ENCODE measurements around the gene C2orf74. TPM values are rescaled to one million over a fixed set of nuclear protein-coding genes. Genes with fewer than 3 reads are reported as not detected.
"Not testable (repeated sequence)": the region's sequence is repeated elsewhere in the genome, so short reads cannot be mapped to it uniquely, and the experiment has no call there.

The C2orf74 gene
- 10 to 100 TPM in 2 of 4 donors, 1 to 10 TPM in 2; 1.8 to 14.4 (median 9.4) TPM for total RNA-seq

DNA sequence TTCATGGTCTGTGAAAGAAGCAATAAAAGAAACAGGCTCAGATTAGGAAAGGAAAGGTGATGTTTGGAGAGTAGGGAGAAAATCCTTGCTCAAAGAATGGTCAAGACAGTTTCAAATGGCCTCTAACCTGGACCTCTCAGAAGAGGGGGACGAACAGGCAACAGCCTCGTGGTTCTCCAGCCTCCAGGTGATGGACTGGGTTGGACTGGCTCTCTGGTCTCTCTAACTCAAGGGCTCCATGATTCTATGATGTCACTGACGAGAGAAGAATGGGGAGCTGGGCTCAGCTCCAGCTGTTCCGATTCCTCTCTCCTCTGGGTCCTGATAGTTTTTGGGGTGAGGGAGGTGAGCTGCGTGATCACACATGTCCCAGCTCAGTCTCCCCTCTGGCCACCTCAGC, at the start of gene C2orf74:
TSS of gene C2orf74 (plus strand) at position 301 of the 400 bp plus-strand sequence. CDS start 327 bp downstream, outside the sequence.
- TF ChIP-seq EP300 (IDR thresholded peaks at IDR 0.05) (no peak), POLR2AphosphoS5 (IDR thresholded peaks at IDR 0.05) (no peak), POLR2A (IDR thresholded peaks at IDR 0.05) (no peak)
- TF ChIP-seq, protein P1, sequence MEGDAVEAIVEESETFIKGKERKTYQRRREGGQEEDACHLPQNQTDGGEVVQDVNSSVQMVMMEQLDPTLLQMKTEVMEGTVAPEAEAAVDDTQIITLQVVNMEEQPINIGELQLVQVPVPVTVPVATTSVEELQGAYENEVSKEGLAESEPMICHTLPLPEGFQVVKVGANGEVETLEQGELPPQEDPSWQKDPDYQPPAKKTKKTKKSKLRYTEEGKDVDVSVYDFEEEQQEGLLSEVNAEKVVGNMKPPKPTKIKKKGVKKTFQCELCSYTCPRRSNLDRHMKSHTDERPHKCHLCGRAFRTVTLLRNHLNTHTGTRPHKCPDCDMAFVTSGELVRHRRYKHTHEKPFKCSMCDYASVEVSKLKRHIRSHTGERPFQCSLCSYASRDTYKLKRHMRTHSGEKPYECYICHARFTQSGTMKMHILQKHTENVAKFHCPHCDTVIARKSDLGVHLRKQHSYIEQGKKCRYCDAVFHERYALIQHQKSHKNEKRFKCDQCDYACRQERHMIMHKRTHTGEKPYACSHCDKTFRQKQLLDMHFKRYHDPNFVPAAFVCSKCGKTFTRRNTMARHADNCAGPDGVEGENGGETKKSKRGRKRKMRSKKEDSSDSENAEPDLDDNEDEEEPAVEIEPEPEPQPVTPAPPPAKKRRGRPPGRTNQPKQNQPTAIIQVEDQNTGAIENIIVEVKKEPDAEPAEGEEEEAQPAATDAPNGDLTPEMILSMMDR (IDR thresholded peaks at IDR 0.05): no peak
- Histone ChIP-seq H3K36me3 (peaks cover 50% of the 10 kb centered on the region), H3K27me3 (no peaks in the 10 kb centered on the region), H3K27ac (no peak within 1 kb of the TSS), H3K4me1 (no peaks in the 10 kb centered on the region), H3K4me3 (no peak within 1 kb of the TSS), H3K9me3 (no peaks in the 10 kb centered on the region)
- WGBS: 90% methylated on average over 5 of the region's 5 CpGs
- DNase-seq (ENCODE audit: low spot score in 2 of 2): no peak

DNA sequence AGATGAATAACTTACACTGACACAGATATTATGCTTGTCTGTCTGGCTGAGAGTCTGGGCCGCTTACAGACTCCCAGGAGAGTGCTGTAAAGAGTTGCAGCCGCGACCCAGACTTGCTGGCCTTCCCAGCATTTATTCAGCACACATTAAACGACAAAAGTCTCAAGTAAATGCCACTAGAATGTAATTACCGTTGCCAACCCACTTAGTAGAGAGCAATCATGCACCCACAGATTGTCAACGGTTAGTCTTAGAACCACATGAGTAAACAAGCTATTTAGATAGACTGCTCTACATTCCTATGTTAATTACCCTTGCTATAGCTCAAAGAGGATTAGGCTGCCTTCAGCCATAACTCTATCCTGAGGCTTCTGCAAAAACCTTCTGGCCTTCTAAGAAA, 47.8 kb upstream of the C2orf74 start:
- Histone ChIP-seq H3K27ac (no peak overlapping the region), H3K27me3 (no peaks in the 10 kb centered on the region), H3K36me3 (peaks cover 52% of the 10 kb centered on the region), H3K9me3 (no peaks in the 10 kb centered on the region), H3K4me1 (no peaks in the 10 kb centered on the region), H3K4me3 (no peak overlapping the region)
- no peak for DNase-seq (ENCODE audit: low spot score in 2 of 2)
- no peak for TF ChIP-seq EP300 (IDR thresholded peaks at IDR 0.05)
- 73% methylated on average over 6 of the region's 6 CpGs for WGBS

DNA sequence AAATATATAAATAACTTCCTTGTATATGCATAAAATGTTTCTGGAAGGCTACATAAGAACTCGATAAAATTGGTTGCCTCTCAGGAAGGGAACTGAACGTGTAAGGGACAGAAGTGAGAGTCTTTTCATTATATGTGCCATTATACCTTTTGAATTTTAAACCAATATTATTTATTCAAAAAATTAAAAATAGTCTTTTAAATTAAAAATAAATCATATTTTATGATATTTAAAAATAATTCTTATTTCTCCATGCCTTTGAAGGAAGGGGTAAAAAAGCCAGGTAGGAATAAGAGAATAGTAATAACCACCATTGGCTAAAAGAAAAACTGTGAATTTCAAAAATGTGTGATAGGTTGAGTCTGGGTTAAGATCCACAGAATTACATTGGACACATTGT, 45.7 kb upstream of the C2orf74 start:
- no peaks in the 10 kb centered on the region for H3K9me3 ChIP-seq
- H3K4me1 ChIP-seq: no peaks in the 10 kb centered on the region
- 97% methylated on average over 2 of the region's 2 CpGs for WGBS
- no peak for DNase-seq (ENCODE audit: low spot score in 2 of 2)
- H3K27ac ChIP-seq: no peak overlapping the region
- no peak overlapping the region for H3K4me3 ChIP-seq
- no peak for TF ChIP-seq POLR2AphosphoS5 (IDR thresholded peaks at IDR 0.05)
- TF ChIP-seq POLR2A (IDR thresholded peaks at IDR 0.05): no peak
- no peak for TF ChIP-seq EP300 (IDR thresholded peaks at IDR 0.05)
- TF ChIP-seq, protein P1 (IDR thresholded peaks at IDR 0.05): no peak
- peaks cover 59% of the 10 kb centered on the region for H3K36me3 ChIP-seq
- H3K27me3 ChIP-seq: no peaks in the 10 kb centered on the region

DNA sequence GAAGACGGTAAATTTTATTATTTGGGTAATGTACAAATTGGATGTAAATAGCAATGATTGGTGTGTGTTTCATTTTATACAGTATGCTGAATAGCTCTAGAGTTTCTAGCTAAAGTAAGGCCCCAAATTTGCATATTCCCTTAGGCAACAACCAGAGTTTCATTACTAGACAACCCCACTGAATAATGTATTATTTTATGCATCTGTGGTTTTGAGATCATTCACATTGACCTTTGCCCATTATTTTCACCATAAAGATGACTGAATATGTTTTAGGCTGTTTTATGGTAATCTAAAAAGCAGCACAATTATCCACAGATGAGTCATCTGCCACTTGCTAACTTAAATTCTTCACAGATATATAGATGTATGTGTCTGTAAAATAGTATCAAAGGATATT, 44.5 kb upstream of the C2orf74 start:
- Histone ChIP-seq H3K27me3 (no peaks in the 10 kb centered on the region), H3K27ac (no peak overlapping the region), H3K4me1 (no peaks in the 10 kb centered on the region), H3K9me3 (no peaks in the 10 kb centered on the region), H3K4me3 (no peak overlapping the region), H3K36me3 (peaks cover 50% of the 10 kb centered on the region)
- WGBS: 88% methylated on average over 1 of the region's 1 CpG
- TF ChIP-seq, protein P1 (IDR thresholded peaks at IDR 0.05): no peak
- TF ChIP-seq POLR2A (IDR thresholded peaks at IDR 0.05) (no peak), POLR2AphosphoS5 (IDR thresholded peaks at IDR 0.05) (no peak), EP300 (IDR thresholded peaks at IDR 0.05) (no peak)
- DNase-seq (ENCODE audit: low spot score in 2 of 2): no peak

DNA sequence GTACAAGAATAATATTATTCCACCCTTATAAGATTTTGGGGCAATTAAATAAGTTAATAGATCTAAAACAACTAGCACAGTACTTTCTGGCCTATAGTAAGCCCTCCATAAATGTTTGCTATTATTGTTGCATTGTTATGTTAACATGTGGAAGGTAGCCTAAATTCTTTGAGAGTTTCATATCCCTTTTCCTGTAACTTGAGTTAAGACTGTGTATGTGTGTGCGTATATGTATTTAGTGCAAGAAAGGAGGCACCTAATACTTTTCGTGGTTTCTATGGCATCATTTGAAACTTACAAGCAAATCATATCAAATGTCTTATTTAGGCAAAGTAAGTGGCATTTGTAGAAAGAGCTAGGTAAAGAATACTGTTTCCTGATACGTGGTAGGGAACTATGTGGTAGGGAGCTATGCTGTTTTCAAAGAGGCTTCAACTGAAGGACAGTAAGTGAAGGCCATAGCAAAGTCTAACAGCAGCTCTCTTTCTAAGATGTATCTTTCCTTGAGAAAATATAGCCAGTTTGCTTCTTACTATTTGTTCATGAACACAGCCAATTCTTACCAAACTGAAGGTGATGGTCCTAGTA, 36.8 kb upstream of the C2orf74 start:
- 96% methylated on average over 3 of the region's 3 CpGs for WGBS
- Histone ChIP-seq H3K4me1 (no peaks in the 10 kb centered on the region), H3K27me3 (no peaks in the 10 kb centered on the region), H3K4me3 (no peak overlapping the region), H3K36me3 (peaks cover 3% of the 10 kb centered on the region), H3K27ac (no peak overlapping the region), H3K9me3 (peaks cover 9% of the 10 kb centered on the region)
- TF ChIP-seq EP300 (IDR thresholded peaks at IDR 0.05) (no peak), POLR2A (IDR thresholded peaks at IDR 0.05) (no peak), POLR2AphosphoS5 (IDR thresholded peaks at IDR 0.05) (no peak)
- TF ChIP-seq, protein P1 (IDR thresholded peaks at IDR 0.05): no peak
- DNase-seq (ENCODE audit: low spot score in 2 of 2): no peak

DNA sequence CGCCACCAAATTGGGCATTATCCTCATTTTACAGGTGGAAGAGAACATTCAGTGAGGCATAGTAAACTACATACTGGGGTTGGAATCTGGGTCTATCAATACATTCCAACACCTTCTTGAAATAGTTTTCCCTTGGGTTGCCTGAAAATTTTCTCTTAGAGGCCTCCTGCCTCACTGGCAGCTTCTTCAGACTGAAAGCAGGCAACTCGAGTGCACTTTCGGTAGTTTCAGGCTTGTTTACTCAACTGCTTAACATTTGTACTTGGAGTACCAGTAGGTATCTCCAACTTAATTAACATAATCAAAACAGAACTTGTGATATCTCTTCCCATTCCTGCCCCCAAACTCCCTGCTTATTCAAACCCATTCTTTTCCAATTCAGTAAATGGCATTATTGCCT, 36.2 kb upstream of the C2orf74 start:
- DNase-seq (ENCODE audit: low spot score in 2 of 2): no peak
- no peak for TF ChIP-seq POLR2A (IDR thresholded peaks at IDR 0.05)
- TF ChIP-seq POLR2AphosphoS5 (IDR thresholded peaks at IDR 0.05): no peak
- TF ChIP-seq, protein P1 (IDR thresholded peaks at IDR 0.05): no peak
- no peak for TF ChIP-seq EP300 (IDR thresholded peaks at IDR 0.05)
- WGBS: 94% methylated on average over 3 of the region's 3 CpGs
- H3K4me3 ChIP-seq: no peak overlapping the region
- H3K9me3 ChIP-seq: peaks cover 9% of the 10 kb centered on the region
- H3K27me3 ChIP-seq: no peaks in the 10 kb centered on the region
- no peak overlapping the region for H3K27ac ChIP-seq
- no peaks in the 10 kb centered on the region for H3K4me1 ChIP-seq
- H3K36me3 ChIP-seq: no peaks in the 10 kb centered on the region

DNA sequence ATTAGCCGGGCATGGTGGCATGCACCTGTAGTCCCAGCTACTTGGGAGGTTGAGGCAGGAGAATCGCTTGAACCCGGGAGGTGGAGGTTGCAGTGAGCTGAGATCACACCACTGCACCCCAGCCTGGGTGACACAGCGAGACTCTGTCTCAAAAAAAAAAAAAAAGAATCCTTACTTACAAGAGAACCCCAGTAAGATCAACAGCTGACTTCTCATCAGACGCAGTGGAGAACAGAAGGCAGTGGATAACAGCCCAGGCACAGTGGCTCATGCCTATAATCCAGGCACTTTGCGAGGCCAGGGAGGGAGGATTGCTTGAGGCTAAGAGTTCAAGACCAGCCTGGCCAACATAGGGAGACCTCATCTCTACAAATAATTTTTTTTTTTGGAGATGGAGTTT, 33.9 kb upstream of the C2orf74 start:
- H3K36me3 ChIP-seq; DNase-seq (ENCODE audit: low spot score in 2 of 2); H3K27ac ChIP-seq; H3K4me1 ChIP-seq; H3K27me3 ChIP-seq; H3K4me3 ChIP-seq; H3K9me3 ChIP-seq: not testable (repeated sequence)
- WGBS: 98% methylated on average over 6 of the region's 6 CpGs
